GM12873 (cell line): ENCODE data around the gene PRR23E.

Experiments
- CTCF ChIP-seq: IDR thresholded peaks from 2 replicates; pipeline ENCODE4 v1.5.1; 2012; ENCODE audit warnings: low read depth, mild to moderate bottlenecking, moderate library complexity, low read length, control low read depth; ENCODE audit not compliant: insufficient read depth; ENCODE audit errors: missing control alignments

PRR23E gene

GRCh38 chr3:127185962-127186674 is 6.8 kb upstream of the PRR23E start:
- TF ChIP-seq CTCF: no peak

- TF ChIP-seq CTCF: no peak
These were observed 5.6 kb upstream of the PRR23E start for GRCh38 chr3:127187316-127187715.

- no peak for TF ChIP-seq CTCF
These were observed 410 bp downstream of the PRR23E start for GRCh38 chr3:127193341-127193740.

GRCh38 chr3:127193775-127194174 is 844 bp downstream of the PRR23E start:
- no peak for TF ChIP-seq CTCF

- no peak for TF ChIP-seq CTCF
These were observed 1.8 kb downstream of the PRR23E start for GRCh38 chr3:127194601-127195187.

- no peak for TF ChIP-seq CTCF
These were observed 2.5 kb downstream of the PRR23E start for GRCh38 chr3:127195417-127195816.

GRCh38 chr3:127196002-127196401 is 3.1 kb downstream of the PRR23E start:
- TF ChIP-seq CTCF: no peak
